ENCODE measurements around the gene OSBPL9.

The OSBPL9 gene

DNA sequence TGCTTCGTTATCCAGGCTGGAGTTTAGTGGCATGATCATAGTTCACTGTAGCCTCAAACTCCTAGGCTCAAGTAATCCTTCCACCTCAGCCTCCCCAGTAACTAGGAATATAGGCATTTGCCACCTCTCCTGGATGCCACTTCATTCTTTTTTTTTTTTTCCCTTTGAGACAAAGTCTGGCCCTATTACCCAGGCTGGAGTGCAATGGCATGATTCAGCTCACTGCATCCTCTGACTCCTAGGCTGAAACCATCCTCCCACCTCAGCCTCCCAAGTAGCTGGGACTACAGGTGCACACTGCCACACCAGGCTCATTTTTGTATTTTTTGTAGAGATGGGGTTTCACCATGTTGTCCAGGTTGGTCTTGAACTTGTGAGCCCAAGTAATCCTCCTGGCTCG is 19.3 kb downstream of the OSBPL9 start:
- TF ChIP-seq ZNF140 (tag by site-specific recombination; IDR thresholded peaks at IDR 0.05) = no peak
- TF ChIP-seq, protein P1, sequence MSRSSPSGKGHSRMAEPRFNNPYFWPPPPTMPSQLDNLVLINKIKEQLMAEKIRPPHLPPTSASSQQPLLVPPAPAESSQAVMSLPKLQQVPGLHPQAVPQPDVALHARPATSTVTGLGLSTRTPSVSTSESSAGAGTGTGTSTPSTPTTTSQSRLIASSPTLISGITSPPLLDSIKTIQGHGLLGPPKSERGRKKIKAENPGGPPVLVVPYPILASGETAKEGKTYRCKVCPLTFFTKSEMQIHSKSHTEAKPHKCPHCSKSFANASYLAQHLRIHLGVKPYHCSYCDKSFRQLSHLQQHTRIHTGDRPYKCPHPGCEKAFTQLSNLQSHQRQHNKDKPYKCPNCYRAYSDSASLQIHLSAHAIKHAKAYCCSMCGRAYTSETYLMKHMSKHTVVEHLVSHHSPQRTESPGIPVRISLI (tag by site-specific recombination; IDR thresholded peaks at IDR 0.05) = peak; percentile 86
- TF ChIP-seq, protein P2, sequence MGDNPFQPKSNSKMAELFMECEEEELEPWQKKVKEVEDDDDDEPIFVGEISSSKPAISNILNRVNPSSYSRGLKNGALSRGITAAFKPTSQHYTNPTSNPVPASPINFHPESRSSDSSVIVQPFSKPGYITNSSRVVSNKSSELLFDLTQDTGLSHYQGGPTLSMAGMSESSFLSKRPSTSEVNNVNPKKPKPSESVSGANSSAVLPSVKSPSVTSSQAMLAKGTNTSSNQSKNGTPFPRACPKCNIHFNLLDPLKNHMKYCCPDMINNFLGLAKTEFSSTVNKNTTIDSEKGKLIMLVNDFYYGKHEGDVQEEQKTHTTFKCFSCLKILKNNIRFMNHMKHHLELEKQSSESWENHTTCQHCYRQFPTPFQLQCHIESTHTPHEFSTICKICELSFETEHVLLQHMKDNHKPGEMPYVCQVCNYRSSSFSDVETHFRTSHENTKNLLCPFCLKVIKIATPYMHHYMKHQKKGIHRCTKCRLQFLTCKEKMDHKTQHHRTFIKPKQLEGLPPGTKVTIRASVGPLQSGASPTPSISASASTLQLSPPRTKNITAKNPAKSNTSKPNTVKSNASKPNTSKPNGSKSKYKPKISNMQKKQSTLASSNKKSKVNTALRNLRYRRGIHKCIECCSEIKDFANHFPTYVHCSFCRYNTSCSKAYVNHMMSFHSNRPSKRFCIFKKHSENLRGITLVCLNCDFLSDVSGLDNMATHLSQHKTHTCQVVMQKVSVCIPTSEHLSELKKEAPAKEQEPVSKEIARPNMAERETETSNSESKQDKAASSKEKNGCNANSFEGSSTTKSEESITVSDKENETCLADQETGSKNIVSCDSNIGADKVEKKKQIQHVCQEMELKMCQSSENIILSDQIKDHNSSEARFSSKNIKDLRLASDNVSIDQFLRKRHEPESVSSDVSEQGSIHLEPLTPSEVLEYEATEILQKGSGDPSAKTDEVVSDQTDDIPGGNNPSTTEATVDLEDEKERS (tag by site-specific recombination; IDR thresholded peaks at IDR 0.05) = no peak
- Histone ChIP-seq H3K36me3 (ENCODE audit: control insufficient read depth in 2 of 2, insufficient read depth in 1 of 2, low read length in 2 of 2) (no peaks in the 10 kb centered on the region; a peak in 1 of 3 replicates), H3K4me3 (ENCODE audit: low read depth, low read length) (no peak overlapping the region), H3K27ac (ENCODE audit: extremely low read depth, low read depth, low read length) (no peak overlapping the region), H3K4me1 (ENCODE audit: control insufficient read depth, insufficient read depth, low read length) (no peaks in the 10 kb centered on the region), H3K9me3 (ENCODE audit: control insufficient read depth, insufficient read depth, low read depth, low read length) (no peaks in the 10 kb centered on the region)
- POLR2A ChIA-PET = interaction anchor here (1.8 kb wide), 1 partner anchor 12 kb away, joined by 5 read pairs; no protein-coding TSS in a partner anchor
- CTCF ChIA-PET = no interaction called here

DNA sequence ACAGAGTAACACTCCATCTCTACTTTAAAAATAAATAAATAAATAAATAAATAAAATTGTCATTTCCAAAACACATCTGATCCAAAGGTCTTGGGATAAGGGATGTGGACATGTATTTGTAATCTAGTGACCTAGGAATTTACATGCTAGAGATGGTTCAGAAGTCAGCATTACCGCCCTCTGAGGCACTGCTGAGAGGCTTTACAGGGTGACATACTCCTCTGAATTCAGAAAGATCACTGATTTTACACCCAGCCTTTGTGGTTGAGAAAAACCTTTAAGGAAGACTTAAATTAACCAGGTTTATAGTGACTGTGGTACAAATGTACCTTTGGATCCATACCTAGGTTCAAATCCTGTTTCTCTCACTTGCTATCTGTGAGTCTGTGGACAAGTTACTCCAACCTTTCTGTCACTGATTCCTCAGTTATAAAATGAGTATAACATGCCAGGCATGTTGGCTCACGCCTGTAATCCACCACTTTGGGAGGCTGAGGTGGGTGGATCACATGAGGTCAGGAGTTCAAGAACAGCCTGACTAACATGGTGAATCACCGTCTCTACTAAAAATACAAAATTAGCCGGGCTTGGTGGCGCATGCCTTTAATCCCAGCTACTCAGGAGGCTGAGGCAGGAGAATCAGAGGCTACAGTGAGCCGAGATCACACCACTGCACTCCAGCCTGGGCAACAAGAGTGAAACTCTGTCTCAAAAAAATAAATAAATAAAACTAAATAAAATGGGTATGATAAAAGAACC is 20.1 kb downstream of the OSBPL9 start:
- CTCF ChIA-PET = no interaction called here
- TF ChIP-seq, protein P3, sequence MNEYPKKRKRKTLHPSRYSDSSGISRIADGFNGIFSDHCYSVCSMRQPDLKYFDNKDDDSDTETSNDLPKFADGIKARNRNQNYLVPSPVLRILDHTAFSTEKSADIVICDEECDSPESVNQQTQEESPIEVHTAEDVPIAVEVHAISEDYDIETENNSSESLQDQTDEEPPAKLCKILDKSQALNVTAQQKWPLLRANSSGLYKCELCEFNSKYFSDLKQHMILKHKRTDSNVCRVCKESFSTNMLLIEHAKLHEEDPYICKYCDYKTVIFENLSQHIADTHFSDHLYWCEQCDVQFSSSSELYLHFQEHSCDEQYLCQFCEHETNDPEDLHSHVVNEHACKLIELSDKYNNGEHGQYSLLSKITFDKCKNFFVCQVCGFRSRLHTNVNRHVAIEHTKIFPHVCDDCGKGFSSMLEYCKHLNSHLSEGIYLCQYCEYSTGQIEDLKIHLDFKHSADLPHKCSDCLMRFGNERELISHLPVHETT (tag by site-specific recombination; IDR thresholded peaks at IDR 0.05) = peak; percentile 86
- TF ChIP-seq SP7 (tag by site-specific recombination; IDR thresholded peaks at IDR 0.05) (peak; percentile 95), ZFHX2 (tag by site-specific recombination; conservative IDR thresholded peaks at IDR 0.05) (peak; percentile 88), KLF9 (tag by site-specific recombination; IDR thresholded peaks at IDR 0.05; ENCODE audit: low read depth) (peak; percentile 71; the same call in 1 of the 2 replicates), ZNF184 (tag by site-specific recombination; IDR thresholded peaks at IDR 0.05) (0 out of 2 replicates have a peak, but pooled peaks have one; percentile 16), SCRT1 (tag by site-specific recombination; IDR thresholded peaks at IDR 0.05; ENCODE audit: borderline replicate concordance) (no peak), ZNF366 (tag by site-specific recombination; conservative IDR thresholded peaks at IDR 0.05) (peak; percentile 89), ZNF843 (tag by site-specific recombination; IDR thresholded peaks at IDR 0.05) (peak; percentile 69), GLIS1 (tag by site-specific recombination; IDR thresholded peaks at IDR 0.05) (peak; percentile 64), ZNF473 (tag by site-specific recombination; IDR thresholded peaks at IDR 0.05) (no peak), ZNF558 (tag by site-specific recombination; IDR thresholded peaks at IDR 0.05) (peak; percentile 67; the same call in 1 of the 2 replicates), ZBTB1 (tag by site-specific recombination; IDR thresholded peaks at IDR 0.05) (peak; percentile 56; the same call in 1 of the 2 replicates), EGR2 (tag by site-specific recombination; IDR thresholded peaks at IDR 0.05; ENCODE audit: low read depth) (peak; percentile 72), ZNF624 (tag by site-specific recombination; IDR thresholded peaks at IDR 0.05) (no peak), ZNF48 (tag by site-specific recombination; IDR thresholded peaks at IDR 0.05) (no peak), ZNF274 (IDR thresholded peaks at IDR 0.05; ENCODE audit: low read length) (no peak), ZNF274 (tag by site-specific recombination; IDR thresholded peaks at IDR 0.05; ENCODE audit: borderline replicate concordance) (no peak), ZNF391 (tag by site-specific recombination; IDR thresholded peaks at IDR 0.05; ENCODE audit: borderline replicate concordance, low read depth) (peak; percentile 77; the same call in 1 of the 2 replicates)
- TF ChIP-seq, protein P4, sequence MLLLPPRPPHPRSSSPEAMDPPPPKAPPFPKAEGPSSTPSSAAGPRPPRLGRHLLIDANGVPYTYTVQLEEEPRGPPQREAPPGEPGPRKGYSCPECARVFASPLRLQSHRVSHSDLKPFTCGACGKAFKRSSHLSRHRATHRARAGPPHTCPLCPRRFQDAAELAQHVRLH (tag by site-specific recombination; IDR thresholded peaks at IDR 0.05) = peak; percentile 72
- TF ChIP-seq, protein P5, sequence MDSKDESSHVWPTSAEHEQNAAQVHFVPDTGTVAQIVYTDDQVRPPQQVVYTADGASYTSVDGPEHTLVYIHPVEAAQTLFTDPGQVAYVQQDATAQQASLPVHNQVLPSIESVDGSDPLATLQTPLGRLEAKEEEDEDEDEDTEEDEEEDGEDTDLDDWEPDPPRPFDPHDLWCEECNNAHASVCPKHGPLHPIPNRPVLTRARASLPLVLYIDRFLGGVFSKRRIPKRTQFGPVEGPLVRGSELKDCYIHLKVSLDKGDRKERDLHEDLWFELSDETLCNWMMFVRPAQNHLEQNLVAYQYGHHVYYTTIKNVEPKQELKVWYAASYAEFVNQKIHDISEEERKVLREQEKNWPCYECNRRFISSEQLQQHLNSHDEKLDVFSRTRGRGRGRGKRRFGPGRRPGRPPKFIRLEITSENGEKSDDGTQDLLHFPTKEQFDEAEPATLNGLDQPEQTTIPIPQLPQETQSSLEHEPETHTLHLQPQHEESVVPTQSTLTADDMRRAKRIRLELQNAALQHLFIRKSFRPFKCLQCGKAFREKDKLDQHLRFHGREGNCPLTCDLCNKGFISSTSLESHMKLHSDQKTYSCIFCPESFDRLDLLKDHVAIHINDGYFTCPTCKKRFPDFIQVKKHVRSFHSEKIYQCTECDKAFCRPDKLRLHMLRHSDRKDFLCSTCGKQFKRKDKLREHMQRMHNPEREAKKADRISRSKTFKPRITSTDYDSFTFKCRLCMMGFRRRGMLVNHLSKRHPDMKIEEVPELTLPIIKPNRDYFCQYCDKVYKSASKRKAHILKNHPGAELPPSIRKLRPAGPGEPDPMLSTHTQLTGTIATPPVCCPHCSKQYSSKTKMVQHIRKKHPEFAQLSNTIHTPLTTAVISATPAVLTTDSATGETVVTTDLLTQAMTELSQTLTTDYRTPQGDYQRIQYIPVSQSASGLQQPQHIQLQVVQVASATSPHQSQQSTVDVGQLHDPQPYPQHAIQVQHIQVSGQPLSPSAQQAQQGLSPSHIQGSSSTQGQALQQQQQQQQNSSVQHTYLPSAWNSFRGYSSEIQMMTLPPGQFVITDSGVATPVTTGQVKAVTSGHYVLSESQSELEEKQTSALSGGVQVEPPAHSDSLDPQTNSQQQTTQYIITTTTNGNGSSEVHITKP (tag by site-specific recombination; IDR thresholded peaks at IDR 0.05) = peak; percentile 70

More for the DNA sequence above, 20.1 kb downstream of the OSBPL9 start:
- no peak overlapping the region for H3K4me3 ChIP-seq (ENCODE audit: low read depth, low read length)
- H3K36me3 ChIP-seq (ENCODE audit: control insufficient read depth in 2 of 2, insufficient read depth in 1 of 2, low read length in 2 of 2) = no peaks in the 10 kb centered on the region; a peak in 1 of 3 replicates
- no peaks in the 10 kb centered on the region for H3K9me3 ChIP-seq (ENCODE audit: control insufficient read depth, insufficient read depth, low read depth, low read length)
- no peaks in the 10 kb centered on the region for H3K4me1 ChIP-seq (ENCODE audit: control insufficient read depth, insufficient read depth, low read length)
- peak overlapping the region; percentile 32; the same call in 1 of the 2 replicates for H3K27ac ChIP-seq (ENCODE audit: extremely low read depth, low read depth, low read length)
- POLR2A ChIA-PET = interaction anchor here (1.4 to 1.8 kb wide), 2 partner anchors 11 to 92 kb away, joined by 4 to 5 read pairs; no protein-coding TSS in a partner anchor

Data from HEK293 (cell line).